Activated CD4-positive, CD25-positive, alpha-beta regulatory T cell treated with anti-CD3 and anti-CD28 coated beads, Interleukin-2, amount 50 U/mL, for 24 hours (primary cell): Measurements from ENCODE around the gene LYPD6.
"Not testable (repeated sequence)": the region's sequence is repeated elsewhere in the genome, so short reads cannot be mapped to it uniquely, and the experiment has no call there.

Experiments
- ATAC-seq, 2 donors: fragments of 150-1000 bp; cut with Tn5 transposase; one replicate each; pipeline ENCODE4 v1.10.0; 2021; ENCODE audit warnings: mild to moderate bottlenecking in 1 of 2, moderate library complexity in 1 of 2

The LYPD6 gene, protein sequence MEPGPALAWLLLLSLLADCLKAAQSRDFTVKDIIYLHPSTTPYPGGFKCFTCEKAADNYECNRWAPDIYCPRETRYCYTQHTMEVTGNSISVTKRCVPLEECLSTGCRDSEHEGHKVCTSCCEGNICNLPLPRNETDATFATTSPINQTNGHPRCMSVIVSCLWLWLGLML

DNA sequence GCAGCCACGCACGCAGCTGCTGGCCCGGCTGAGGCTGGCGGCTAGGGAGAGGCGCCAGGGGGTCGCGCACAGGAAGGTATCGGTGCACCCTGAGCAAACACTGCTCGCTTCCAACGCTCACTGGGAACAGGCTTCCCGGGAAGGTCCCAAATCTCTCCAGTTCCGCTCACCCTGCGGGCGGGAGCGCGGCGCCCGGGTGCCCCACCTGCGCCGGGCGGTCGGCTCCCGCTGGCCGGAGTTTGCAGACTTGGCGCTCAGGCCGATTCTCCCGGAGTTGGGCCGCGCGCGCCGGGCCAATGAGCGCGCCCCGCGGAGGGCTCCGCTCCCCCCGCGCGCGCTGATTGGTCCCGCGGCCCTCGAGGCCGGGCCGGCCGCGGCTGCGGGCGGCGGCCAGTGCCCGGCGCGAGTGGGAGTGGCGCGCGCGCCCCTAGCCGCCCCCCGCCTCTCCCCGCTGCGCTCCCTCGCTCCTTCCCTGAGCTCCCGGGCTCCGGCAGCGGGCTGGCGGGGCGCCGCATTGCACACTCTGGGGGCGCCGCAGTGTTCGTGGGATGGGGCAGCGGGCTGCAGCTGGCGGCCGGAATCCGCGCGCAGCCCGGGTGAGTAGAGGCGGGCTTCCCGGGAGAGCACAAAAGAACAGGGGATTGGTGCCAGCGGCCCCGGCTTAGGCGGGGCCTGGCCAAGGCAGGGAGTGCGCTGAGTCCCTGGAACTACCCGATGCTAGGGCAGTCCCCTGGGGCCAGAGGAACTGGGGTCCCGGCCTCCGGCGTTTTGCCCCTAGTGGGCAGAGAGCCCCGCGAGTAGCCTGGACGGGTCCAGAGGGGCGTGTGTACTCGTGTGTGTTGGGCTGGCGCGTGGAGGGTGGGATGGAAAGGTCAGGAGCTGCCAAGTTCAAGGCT lies at the start of gene LYPD6:
LYPD6 (plus strand) TSS at position 461 of the 896 bp plus-strand sequence. CDS start 107,122 bp downstream, outside the sequence.
- ATAC-seq, result no peak

DNA sequence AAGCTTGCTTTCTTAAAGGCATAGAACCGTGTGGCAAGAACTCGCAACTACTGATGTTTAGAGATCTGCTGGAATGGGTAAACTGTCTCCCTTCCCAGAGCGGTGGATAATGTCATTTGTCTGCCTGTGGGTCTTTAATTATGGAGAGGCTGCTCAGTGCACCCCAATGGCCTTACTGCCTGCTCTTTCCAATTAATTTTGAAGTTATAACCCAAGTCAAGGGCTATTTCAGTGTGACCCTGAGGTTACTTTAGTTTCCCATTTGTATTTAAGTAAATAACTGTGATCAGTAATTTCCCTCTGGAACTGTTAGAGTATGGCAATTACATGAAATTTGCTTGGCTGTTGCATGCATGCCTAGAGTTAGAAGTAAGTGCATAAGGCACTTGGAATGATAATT lies 48.9 kb upstream of the LYPD6 start:
- ATAC-seq, result no peak

DNA sequence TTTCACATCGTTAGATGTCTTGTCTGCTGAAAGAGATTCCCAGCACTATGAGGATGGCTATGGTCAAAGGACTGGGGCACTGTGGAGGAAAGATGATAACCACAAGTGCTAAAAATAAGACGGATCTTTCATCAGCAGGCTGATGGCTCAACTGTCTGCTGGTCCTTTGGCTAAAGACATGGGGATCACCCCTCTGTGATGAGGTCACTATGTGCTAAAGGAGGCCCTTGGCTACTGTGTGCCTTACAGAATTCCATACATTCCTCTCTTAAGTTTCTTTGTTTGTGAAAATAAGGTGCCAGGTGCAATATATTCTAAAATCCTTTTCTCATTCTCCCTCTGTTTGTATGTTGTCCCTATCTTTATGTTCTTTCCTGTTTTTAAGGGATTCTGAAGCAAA lies 39.7 kb upstream of the LYPD6 start:
- ATAC-seq, result no peak

DNA sequence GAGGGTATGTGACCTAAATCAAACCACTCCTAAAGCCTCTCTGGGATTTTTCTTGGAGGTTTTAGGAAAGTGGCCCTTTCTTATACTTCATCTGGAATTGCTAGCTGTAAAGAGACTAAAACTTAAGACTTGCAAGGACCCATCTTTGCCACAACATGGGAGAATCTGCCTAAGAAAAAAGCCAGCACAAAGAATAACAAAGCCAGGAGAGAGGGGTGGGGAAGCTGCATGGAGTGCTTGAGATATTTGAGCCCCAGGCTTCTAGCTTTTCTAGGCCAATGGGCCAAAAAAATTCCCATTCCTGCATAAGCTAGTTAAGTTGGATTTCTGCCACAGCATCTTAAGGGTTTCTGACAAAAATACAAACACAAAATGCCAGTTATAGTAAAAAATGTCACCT lies 38.5 kb upstream of the LYPD6 start:
- no peak for ATAC-seq

DNA sequence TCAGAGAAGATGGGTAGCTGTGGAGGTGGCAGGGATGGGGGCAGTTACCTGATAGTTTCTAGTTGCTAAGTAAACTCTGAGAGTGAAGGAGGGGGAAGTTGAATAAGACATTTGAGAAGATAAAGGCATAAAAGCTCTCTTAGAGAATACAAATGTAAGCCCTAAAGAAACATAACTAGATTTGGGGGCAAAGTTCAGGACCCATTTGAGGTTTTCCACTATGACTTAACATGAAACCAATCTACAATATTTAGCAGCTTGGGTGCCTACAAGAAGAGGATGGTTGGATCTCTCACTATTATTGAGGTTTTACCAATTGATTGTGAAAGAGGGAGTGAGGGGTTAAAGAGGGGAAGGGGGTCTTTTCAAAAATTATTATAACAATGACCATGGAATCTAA lies 34.4 kb upstream of the LYPD6 start:
- ATAC-seq, result no peak

DNA sequence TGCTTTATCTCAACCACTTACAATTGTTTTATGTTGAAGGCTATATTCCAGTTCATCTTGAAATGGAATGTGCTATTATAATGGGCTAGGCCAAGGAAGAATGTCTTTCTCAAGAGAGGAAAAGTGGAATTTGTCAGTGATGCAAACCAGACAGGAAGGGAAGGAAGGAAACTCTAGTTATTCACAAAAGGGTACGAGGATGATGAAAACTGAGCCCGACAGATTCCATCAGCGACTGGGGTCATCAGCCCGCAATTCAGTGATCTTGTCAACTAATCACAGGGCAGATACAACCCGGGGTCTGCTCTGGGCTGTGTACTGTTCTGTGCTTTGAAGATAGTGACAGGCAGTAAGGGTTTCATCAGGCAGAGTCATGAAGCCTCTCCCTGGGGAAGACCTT lies 23.4 kb upstream of the LYPD6 start:
- ATAC-seq, result no peak

DNA sequence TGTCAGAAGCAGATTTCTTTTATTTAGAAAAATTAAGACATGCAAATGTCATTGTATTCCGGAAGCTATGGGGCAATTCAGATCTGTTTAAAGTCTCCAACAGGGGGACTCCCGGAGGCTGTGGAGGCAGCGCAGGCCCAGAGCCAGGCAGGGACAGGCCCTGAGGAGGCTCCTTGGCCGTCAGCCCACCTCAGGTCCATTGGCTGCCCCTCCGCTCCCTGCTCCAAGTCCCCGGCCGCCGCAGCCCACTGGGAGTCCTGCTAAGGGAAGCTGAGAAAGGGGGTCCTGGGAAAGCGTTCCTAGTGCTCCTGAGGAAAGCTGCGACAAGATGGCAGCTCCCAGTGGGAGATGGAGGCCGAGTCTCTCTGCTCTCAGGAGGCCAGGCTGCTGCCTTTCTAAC lies 20.0 kb upstream of the LYPD6 start:
- ATAC-seq, result no peak

DNA sequence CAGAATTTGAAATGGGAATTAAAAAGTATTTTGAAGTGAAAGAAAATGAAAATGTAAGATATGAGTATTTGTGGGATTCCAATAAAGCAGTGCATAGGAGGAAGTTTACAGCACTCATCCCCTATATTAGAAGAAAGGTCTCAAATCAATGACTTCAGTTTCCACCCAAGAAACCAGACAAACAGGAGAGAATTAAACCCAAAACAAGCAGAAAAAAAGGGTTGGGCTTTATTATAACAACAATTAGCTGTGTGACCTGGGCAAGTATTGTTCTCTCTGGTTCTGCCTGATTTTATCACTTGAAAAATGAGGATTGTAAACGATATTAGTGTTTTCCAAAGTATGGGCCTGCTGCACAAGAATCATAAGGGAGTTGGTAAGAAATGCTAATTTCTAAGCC lies 18.3 kb upstream of the LYPD6 start:
- no peak for ATAC-seq

DNA sequence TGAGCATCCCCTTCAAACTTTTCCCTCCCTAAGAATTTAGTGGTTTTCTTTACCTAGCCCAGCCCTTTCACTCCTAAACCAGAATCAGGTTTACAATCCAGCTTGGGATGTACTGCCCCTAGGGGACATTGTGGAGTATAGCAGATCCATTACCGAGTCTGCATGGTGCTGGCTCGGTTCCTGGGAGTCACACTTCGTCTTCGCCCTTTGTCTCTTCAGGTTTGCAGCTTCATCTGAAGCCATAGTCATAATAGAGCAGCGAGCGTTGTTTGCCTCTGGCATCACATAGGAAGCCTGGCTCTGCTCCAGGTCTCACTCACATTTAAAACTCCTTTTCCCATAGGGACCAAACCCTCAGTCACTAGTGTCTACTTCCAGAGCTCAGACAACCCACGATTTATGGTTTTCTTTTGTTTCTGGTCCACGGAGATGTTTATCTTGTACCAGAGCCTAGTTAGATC lies 16.8 kb upstream of the LYPD6 start:
- no peak for ATAC-seq

DNA sequence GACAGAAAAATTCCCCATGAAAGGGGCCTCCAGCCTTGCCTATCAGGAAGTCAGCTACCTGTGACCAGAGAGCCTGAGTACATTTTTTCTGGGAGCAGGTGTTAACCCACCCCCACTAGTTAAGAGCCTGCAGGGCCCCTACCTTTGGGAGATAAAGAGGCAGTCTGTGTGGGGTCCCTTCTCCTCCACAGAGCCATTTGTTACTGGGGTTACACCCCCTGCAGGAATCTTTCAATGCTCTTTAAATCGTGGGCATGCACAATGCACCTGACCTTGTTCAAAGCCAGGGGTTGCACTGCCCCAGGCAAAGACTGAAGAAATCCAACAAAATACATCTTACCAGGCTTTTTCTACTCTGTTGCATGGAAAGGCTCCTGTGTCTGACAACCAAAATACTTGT lies 15.7 kb upstream of the LYPD6 start:
- ATAC-seq, result no peak

DNA sequence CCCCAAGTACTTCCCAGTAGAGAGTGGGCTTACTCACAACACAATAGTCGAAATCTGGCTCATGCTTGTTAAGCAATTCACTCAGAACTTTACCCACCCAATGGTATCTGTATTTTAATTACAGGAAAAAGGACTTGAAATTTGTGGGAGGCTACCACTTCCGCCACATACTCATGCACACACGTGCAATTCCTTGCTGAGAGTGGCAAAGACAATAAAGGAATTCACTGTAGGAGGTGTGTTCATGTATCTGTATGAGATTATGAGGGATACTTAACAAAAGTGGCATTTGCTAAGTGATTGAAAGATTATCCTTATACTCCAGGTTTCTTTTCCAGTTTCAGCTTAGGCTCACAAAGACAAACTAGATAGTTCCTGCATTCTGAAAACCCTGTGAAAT lies 14.9 kb upstream of the LYPD6 start:
- ATAC-seq, result no peak

DNA sequence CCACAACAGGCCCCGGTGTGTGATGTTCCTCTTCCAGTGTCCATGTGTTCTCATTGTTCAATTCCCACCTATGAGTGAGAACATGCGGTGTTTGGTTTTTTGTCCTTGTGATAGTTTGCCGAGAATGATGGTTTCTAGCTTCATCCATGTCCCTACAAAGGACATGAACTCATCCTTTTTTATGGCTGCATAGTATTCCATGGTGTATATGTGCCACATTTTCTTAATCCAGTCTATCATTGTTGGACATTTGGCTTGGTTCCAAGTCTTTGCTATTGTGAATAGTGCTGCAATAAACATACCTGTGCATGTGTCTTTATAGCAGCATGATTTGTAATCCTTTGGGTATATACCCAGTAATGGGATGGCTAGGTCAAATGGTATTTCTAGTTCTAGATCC lies 11.8 kb upstream of the LYPD6 start:
- not testable (repeated sequence) for ATAC-seq

DNA sequence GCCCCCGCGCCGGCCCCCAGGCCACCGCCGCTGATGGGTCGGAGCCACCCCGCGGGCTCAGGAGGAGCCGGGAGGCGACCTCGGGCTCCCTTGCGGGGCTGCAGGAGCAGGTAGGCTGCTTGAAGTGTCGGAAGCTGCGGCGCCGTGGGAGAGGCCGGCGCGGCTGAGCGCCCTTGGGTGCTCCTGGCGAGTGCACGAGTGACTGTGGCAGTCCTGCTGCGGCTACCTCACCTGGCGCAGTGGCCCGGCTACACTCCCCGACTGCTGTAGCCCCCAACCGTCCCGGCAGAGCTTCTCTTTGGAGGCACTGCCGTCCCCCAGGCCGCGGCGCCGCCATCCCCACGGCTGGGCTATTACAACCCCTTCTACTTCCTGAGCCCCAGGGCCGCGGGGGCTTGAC lies 10.0 kb upstream of the LYPD6 start:
- ATAC-seq, result no peak

DNA sequence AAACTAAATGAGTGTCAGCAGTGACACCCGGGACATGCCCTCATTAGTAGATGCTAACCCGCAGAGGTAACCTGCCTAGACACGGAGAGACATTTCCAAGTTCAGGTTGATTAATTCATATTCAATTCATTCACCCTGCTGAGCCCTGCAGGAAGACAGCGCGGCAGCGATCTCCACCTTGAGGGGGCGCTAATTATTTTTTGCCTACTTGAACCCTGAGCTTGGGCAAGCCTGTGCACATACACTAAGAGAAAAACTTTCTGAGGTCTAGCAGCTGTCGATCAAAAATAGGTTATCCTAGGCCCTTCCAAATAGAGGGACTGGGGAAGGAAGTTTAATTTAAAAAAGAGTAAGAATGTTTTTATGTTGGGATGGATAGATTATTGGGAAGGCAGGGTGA lies 1.3 kb upstream of the LYPD6 start:
- no peak for ATAC-seq

DNA sequence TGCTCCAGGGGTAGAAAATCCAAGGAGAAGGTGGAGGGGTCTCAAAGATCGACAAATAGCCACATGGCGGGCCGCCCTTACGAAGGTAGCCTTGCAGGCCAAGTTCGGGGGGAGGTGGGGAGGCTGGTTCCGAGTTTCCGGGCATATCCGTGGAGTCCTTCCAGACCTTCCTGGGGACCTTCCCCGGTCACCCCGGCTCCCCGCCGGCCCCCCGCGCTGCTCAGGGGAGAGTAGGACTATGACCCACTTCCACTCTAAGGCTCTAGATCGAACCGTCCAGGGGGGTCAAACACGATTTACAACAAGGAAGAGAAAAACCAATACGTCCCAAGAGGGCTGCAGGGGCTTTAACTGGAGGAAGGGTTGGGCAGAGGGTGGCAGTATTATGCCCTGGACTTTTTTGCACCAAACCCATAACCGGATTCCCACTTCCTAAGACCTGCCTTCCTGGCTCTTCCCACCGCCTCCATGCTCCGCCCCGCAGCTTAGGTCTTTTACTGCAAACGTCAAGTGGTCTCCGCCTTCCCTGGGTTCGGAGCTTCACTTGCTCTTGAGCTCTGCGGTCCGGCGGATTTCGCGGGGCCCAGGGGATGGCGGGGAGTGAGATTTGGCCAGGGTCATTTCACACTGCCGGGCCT lies 779 bp upstream of the LYPD6 start:
- no peak for ATAC-seq

DNA sequence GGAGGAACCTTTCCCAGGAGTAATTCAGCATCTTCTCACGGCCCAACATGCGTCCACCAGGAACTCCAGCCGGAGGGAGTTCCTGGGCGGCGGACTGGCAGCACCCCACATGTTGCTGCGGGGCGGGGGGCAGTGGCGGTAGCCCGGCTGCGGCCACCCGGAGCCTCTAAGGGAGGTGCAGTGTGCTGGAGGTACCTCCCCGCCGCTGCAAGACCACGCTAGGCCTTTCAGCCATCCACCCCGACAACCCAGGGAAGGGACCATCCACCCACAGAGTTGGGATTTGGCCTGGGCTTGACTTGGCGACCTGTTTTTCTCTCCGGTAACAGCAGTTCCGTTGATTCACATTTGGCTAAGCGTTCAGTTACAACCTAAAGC lies 625 bp downstream of the LYPD6 start:
- no peak for ATAC-seq

DNA sequence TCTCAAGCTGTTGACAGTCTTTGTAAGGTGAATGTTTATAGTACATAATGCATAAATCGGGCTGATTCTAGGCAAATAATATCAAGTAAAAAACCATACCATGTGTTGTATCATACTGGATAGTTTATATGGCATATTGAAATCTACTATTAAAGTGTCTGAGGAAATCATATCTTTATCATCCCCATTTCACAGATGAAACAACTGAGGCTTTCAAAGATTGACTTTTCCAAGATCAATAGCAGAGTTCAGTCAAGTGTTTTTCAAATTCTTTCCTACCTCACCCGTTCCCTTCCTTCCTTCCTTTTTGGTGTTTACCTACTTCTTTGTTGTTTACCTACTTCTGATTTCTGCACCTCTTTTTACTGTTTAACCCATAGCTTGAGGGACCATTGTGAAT lies 2.0 kb downstream of the LYPD6 start:
- ATAC-seq, result no peak

DNA sequence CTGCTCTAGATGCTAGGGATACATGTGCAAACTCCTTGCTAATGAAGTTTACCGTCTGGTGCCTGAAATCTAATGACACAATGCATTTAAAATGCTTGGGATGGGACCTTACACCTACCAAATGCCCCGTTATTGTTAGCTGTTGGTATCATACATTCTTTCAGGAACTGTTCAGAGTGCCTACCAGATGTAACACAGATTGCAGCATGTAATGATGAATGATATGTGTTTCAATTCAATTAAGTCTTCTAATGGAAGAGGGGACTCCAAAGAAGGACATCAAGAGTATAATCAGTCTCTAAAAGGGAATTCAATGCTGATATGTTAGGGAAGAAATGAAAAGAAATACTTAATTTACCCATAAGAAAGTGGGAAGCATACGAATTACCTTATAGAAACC lies 3.2 kb downstream of the LYPD6 start:
- no peak for ATAC-seq

DNA sequence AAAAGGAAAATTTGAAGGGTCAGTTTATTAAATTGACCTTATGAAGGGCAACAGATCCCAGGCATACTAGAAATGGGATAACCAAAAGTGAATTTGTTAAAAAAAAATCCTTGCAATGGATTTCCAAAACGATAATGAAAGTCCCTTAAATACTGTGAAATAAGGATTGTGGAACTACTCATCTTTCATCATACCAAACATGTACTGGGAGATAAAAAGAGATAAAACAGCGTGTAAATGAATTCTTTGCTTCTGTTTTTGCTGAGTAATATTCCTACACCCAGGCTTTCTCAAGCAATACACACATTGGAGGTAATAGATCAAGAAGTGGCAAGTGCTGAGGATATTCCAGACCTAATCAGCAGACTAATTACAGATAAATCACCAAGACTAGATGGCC lies 3.8 kb downstream of the LYPD6 start:
- ATAC-seq, result no peak

DNA sequence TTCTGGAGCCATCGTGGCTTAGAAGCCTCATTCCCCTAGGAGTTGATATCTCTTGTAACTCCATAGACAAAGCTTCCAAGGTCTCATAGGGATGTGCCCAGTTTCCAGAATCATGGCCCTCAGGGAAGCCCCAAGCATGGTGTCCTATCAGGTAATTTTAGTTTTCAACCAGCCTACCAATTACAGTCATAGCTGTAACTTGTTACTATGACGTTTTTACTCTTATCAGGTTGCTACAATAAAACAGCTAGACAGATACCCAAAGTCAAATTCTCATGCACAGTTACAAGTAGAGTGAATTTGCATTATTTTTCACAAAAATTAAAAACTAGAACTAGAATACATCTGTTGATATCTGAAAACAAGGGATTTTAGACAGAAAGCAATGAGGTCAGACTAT lies 8.9 kb downstream of the LYPD6 start:
- no peak for ATAC-seq

DNA sequence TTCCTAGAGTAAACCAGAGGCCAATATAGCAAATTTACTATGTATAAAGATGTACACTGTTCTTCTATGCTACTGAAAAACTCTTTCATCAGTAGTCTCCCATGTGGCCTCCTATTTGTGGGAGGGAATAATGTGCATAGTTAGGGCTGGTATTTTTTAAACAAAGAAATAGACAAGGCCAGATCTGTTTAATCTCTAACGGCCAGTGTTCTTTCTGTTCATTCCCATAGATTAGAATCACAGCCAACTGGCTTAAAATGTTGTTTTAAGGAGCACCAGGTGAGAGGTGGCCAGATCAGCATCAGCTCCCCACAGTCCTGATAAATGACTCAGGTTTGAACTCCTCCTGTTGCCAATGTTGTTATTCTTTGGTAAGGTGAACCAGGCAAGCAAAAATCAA lies 12.1 kb downstream of the LYPD6 start:
- no peak for ATAC-seq

DNA sequence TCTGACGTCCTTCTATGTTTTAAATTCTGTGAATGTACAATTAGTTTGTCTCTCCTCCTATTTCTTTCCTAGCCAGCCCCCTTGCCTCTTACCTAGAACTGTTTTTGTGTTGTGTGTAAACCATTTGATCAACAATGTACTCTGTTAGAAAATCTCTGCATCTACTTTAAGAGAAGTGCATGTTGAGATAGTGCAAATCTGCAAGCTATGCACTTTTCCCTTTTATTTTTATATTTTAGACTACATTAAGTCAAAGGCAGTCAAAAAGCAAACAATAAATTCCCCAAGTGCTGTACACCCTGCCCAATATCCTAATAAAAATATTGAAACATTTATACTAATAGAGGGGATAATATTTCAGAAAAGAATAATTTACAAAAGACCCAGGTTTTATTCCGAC lies 13.7 kb downstream of the LYPD6 start:
- no peak for ATAC-seq

DNA sequence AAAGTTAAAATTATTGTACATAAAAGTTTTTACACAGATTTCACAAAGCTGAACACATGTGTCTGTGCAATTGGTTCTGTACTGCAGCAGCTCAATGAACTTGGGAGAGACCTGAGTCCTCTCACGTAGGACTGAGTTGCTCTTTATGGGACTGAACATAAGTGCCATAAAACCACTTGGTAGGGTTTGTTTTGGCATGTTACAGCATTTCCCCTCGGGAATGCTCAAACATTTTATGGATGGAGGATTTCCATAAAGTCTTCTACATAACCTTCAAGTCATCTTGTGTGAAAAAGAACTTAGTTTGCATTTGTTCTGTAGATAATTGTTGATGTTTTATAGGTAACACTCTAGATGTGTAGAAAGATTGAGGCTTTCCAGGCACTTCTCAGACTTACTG lies 15.9 kb downstream of the LYPD6 start:
- ATAC-seq, result no peak

DNA sequence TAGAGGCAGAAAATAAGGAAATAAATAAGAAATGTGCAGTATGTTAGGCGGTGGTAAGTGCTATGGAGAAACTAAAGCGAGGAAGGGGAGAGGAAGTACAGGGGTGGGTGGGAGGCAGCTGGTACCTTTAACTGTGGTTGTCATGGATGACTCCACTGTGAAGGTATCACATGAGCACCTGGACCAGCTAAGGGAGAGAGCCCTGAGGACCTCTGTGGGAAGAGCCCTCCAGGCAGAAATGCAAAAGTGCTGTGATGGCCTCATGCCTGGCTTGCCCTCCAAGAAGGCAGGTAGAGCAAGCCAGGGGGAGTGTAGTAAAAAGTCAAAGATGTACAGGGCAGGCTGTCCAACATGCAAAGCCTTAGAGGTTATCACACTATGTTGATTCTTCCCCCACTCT lies 17.9 kb downstream of the LYPD6 start:
- ATAC-seq, result no peak
